GM21825 (cell line): ENCODE results near the gene HOXD11.

Experiments
- ATAC-seq: cut with Tn5 transposase; IDR thresholded peaks from one replicate; pipeline ENCODE4 v1.9.1; 2021; ENCODE audit warnings: mild to moderate bottlenecking, moderate library complexity; ENCODE audit not compliant: unreplicated experiment

Gene HOXD11

GRCh38 chr2:176081376-176081836, 25.7 kb upstream of the HOXD11 start:
- ATAC-seq, result no peak

DNA sequence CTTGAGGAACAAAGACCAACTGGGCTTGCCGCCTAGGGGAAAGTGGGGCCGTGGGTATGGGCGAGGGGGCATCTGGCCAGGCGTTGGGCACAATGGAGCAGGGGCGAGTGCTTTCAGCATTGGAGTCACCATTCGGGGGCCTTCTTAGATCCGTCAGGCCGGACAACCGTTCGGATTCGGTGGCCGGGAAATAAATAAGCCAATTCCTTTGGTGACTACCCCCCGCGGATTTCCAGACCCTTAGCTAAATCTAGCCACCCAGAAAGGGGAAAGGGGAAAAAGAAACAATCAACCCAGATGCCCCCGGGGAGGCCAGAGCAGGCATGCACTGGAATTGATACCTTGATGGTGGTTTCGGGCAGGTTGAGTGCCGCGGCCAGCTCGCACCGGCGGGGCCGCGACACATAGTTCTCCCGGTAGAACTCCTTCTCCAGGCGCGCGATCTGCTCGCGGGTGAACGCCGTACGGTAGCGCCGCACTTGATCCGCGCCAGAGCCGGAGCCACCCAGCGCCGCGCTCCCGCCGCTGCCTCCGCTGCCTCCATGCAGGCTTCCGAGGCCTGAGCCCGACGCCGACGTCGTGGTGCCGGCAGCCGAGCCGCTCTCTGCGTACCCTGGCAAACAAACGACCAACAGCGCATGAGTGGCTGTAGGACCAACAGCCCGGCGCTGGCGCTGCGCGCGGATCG, 25.1 kb upstream of the HOXD11 start:
- ATAC-seq, result no peak

DNA sequence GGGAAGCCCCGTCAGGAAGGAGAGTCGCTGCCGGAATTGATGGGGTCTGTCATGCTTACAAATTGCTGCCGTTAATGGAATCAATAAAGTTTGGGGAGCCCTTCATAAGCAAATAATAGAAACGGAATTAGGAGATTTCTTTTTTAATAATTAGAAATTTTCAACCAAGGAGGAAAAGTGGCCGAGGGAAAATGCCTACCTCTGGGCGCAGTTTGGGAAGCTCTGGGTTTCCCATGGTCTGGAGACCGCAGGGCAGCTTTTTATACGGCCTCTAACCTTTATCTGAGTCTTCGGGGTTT, 24.6 kb upstream of the HOXD11 start:
- ATAC-seq, result no peak

GRCh38 chr2:176082824-176083751, 24.0 kb upstream of the HOXD11 start:
- no peak for ATAC-seq

DNA sequence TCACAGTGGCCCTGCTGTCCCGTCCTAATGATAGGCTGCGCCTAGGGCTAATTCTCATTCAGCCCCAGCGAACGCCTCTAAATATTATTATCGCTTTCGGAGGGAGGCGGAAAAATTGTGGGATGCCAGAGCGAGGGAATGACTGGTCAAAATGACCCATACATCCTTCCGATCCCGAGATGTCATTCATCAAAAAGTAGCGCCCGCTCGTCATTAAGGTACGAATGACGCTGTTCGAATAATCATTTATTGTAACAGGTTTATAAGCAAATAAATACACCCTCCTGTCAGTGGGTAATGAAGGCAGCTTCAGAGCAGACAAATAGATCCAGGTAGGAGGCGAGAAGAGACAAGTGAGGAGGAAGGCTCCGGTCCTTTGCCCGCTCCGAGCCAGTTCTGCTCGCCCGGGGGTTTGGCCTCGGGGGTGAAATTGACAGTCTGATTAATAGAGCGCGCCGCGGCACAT, 23.3 kb upstream of the HOXD11 start, which contains the start of gene EVX2:
Gene EVX2, minus strand, starts transcription at position 167 of the 466 bp plus-strand sequence. CDS start 186 bp downstream, outside the sequence.
- ATAC-seq, result no peak

DNA sequence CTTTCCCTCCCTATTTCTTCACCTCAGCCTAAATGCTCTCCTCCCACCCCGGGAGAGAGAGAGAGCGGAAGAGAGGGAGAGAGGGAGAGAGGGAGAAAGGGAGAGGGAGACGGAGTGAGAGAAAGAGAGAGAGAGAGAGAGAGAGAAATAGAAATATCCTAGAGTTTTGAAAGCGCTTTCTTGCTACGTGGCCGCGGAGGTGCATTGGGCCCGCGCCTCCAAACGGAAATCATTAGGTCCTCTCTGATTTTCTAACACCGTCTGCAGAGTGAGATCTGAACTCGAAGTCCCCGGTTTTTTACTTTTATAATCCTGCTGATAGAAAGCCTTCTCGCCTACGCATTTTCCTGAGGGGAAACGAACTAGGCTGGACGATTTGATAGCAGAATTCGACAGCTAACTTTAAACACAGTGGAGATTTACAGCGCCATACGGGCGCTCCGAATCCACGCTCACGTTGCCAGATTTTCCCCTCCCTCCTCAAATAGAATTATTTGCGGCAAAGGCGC, 22.4 kb upstream of the HOXD11 start:
- no peak for ATAC-seq

GRCh38 chr2:176085120-176085788, 21.8 kb upstream of the HOXD11 start:
- ATAC-seq, result no peak

- no peak for ATAC-seq
Observed at GRCh38 chr2:176085861-176086771, 21.0 kb upstream of the HOXD11 start.

DNA sequence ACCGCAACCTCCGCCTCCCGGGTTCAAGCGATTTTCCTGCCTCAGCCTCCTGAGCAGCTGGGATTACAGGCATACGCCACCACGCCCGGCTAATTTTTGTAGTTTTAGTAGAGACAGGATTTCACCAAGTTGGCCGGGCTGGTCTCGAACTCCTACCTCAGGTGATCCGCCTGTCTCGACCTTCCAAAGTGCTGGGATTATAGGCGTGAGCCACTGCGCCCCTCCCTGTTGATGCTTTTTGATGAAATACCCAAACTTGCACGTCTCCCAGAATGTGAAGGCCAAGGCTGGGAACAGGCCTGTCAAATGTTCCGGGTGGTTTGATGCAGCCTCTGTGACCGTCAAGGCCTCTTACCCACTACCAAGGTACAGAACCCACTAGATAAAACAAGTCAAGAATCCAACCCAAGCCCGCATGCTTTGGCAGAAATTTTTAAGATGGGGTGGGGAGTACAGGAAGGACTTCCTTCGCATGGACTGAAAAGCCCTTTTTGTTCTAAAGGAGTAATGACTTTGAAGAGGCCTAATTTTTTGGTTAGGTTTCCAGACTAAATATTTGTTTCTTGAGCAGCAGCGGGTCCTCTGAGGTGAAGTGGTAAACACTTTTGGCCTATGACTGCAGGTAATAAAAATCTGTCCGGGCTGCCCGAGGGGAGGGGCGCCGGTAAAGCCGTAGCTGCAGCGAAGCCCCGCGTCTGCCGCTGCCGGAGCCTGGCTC, 19.6 kb upstream of the HOXD11 start:
- ATAC-seq, result no peak

DNA sequence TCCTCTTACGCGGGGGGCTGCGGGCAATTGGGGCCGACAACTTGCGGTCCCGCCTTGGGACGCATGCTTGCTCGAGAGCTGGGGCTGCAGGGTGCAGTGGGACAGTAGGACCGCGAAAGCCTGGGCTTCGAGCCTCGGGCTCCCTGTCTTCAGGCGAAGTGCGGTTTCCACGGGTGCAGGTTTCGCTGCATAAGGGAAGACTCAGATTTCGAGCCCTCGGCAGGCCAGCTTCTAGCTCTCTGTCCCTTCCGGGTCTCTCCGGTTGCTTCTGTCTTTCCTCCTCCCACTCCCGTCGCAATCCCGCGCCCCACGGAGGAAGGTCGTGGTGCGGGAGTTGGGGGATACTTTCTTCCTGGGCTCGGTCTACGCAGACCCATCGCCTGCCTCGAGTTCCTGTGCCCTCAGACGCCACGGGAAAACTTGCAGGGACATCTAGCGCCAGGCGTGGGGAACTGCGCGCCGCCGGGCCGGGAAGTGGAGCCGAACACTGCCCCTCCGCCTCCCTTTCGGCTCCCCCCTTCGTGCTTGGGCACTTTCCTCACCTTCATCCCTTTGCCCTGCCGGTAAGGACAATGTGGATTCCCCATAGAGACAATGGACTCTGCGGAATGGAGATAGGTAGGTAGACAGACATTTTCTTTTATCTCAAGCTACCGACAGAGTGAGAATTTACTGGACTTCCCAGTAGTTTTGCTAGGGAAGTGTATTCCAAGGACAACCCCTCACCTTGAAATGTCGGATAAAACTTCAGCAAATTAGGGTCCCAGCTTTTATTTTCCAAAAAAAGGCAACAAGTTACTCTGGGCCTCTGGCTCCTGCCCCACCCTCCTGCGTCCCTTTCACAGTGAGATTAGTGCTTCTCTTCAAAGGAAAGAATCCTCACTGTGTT, 18.8 kb upstream of the HOXD11 start:
- ATAC-seq, result no peak

DNA sequence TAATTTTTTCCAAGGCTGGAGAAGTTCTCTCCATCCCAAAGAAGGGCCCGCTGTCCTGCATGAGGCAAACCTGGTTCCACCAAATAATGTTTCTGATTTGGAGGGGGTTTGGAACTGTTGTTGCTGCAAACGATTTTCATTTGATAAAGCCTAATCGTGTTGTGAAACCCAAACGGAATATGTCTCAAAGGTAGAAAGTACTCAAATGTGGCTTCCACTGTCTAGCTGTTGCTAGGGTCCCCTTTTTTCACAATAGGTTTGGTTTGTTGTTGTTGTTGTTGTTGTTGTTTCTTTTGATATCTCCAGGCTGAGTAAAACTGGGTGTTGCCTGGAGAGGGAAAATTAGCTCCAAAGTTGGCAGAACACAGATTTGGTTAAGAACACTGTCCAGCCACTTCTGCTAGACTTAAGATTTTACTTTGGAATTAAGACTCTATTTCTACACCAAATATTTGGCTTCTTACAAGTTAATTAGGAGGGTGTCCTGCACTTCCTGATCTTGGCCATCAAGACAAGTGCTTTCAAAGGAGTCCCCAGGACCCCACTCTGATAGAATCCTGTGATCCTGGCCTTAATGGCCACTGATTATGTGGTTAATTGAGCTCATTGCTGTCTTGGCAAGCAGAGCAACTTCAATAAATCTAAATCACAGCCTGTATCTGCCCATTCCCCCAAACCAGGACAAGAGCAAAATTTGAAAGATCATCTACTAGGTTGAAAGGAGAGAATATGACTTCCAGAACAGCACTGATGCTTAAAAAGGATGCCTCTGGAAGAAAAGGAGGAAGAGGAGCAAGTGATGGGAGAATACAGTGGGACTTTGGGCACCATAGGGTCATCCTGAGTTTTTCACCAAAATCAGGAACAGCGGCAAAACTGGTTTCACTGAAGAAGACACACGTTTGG, 17.9 kb upstream of the HOXD11 start:
- no peak for ATAC-seq

GRCh38 chr2:176089843-176090395, 17.2 kb upstream of the HOXD11 start:
- no peak for ATAC-seq

DNA sequence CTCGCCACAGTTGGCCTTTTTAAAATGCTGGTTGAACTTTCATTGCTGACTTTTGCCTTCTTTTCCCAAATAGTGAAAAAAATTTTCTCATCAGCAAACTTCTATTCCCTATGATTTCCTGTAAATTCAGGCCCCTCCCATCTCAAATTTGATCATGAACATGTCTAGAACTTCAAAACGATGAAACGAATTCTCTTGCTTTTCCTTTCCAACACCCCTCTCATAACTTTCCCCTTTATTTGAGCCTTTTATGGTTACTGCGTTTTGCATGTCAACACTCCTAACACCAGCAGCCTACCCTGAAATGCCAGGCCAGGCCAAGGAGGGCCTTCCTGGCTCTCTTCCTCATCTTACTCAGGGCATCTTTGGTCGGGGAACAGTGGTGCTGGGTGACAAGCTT, 16.2 kb upstream of the HOXD11 start:
- ATAC-seq, result no peak

- ATAC-seq, result no peak
Observed at GRCh38 chr2:176091329-176092258, 15.5 kb upstream of the HOXD11 start.

DNA sequence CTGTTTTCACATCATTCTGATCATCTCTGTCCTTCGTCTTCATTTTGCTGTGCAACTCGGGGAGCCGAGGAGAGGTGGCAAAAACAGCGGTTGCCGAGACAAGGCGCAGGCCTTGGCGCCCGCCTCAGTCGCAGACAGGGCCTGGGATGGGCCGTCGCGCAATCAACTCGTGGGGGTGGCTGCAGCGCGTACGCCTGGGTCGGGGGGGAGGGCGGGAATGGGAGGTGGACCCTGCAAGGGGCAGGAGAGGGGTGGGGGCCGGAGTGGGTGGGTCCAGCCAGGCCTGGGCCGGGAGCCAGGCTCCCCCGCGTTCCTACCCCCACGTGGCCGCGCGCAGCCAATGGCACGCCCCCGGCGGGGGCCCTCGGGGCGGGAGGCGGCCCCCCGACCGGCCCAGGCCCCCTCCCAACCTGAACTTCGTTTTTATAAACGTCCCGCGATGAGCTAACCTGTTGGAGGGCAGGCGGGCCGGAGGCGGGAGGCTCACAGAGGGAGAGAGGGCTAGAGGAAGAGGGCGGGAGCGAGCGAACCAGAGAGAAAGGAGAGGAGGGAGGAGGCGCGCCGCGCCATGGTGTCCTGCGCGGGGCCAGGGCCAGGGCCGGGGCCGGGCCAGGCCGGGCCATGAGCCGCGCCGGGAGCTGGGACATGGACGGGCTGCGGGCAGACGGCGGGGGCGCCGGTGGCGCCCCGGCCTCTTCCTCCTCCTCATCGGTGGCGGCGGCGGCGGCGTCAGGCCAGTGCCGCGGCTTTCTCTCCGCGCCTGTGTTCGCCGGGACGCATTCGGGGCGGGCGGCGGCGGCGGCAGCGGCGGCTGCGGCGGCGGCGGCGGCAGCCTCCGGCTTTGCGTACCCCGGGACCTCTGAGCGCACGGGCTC, 14.6 kb upstream of the HOXD11 start, which contains the start of gene HOXD13:
Gene HOXD13, plus strand, starts transcription at position 452 of the 875 bp plus-strand sequence. Its CDS starts 170 bp downstream, at position 622.
- no peak for ATAC-seq
